Mesenchymal stem cell (in vitro differentiated cells and primary cell): ENCODE data around the gene CEACAM3.

ENCODE experiments used
- DNase-seq: peaks from one replicate; pipeline ENCODE4 v3.0.0-alpha.2; 2013
- H2AFZ ChIP-seq: one replicate; pipeline ENCODE4 v1.6.1; 2013; ENCODE audit warnings: low read depth, mild to moderate bottlenecking, control low read depth, inconsistent platforms, low read length, moderate library complexity
- H2AK5ac ChIP-seq: 2 replicates; pipeline ENCODE4 v1.6.1; 2013; ENCODE audit warnings: low read length, moderate library complexity, mild to moderate bottlenecking, inconsistent platforms; ENCODE audit not compliant: severe bottlenecking
- H2BK120ac ChIP-seq: one replicate; pipeline ENCODE4 v1.6.1; 2013; ENCODE audit warnings: low read depth, mild to moderate bottlenecking, inconsistent platforms, low read length, moderate library complexity
- H2BK12ac ChIP-seq, 2 experiments: one replicate each; pipeline ENCODE4 v1.6.1; 2013; ENCODE audit warnings: inconsistent platforms in 2 of 2, low read length in 2 of 2, mild to moderate bottlenecking in 2 of 2, moderate library complexity in 2 of 2, control low read depth in 1 of 2
- H2BK15ac ChIP-seq: one replicate; pipeline ENCODE4 v1.6.1; 2013; ENCODE audit warnings: mild to moderate bottlenecking, low read depth, inconsistent platforms; ENCODE audit not compliant: poor library complexity, severe bottlenecking
- H2BK5ac ChIP-seq: 2 replicates; pipeline ENCODE4 v1.6.1; 2013; ENCODE audit warnings: low read depth, mild to moderate bottlenecking, low read length, control low read depth, inconsistent platforms; ENCODE audit not compliant: poor library complexity, severe bottlenecking
- H3K14ac ChIP-seq, 2 experiments: one replicate each; pipeline ENCODE4 v1.6.1; 2013; ENCODE audit warnings: inconsistent platforms in 2 of 2, low read length in 2 of 2, control low read depth in 1 of 2, mild to moderate bottlenecking in 1 of 2, moderate library complexity in 1 of 2
- H3K18ac ChIP-seq, 2 experiments: one replicate each; pipeline ENCODE4 v1.6.1; 2013; ENCODE audit warnings: inconsistent platforms in 2 of 2, low read length in 2 of 2, control low read depth in 1 of 2, low read depth in 1 of 2, mild to moderate bottlenecking in 1 of 2
- H3K23ac ChIP-seq, 2 experiments: one replicate each; pipeline ENCODE4 v1.6.1; 2013; ENCODE audit warnings: inconsistent platforms in 2 of 2, low read length in 2 of 2, mild to moderate bottlenecking in 2 of 2, moderate library complexity in 2 of 2, control low read depth in 1 of 2
- H3K27ac ChIP-seq: 2 replicates; pipeline ENCODE4 v1.5.1; 2013; ENCODE audit warnings: mild to moderate bottlenecking, moderate library complexity, low read length, control low read depth, inconsistent platforms; ENCODE audit not compliant: poor library complexity, severe bottlenecking
- H3K27me3 ChIP-seq, 2 experiments: 2 replicates each; pipeline versions ENCODE4 v1.6.1 to v1.7.0; 2013; ENCODE audit warnings: low read length in 2 of 2, mild to moderate bottlenecking in 2 of 2, moderate library complexity in 2 of 2, control low read depth in 1 of 2, inconsistent platforms in 1 of 2; ENCODE audit not compliant: control insufficient read depth in 1 of 2, insufficient read depth in 1 of 2
- H3K36me3 ChIP-seq, 2 experiments: 2 replicates each; pipeline versions ENCODE4 v1.6.1 to v1.7.0; 2013; ENCODE audit warnings: low read length in 2 of 2, control low read depth in 1 of 2, inconsistent platforms in 1 of 2, low read depth in 1 of 2, mild to moderate bottlenecking in 1 of 2; ENCODE audit not compliant: insufficient read depth in 2 of 2, control insufficient read depth in 1 of 2
- H3K4ac ChIP-seq, 2 experiments: one replicate each; pipeline ENCODE4 v1.6.1; 2013; ENCODE audit warnings: inconsistent platforms in 2 of 2, low read length in 2 of 2, mild to moderate bottlenecking in 2 of 2, moderate library complexity in 2 of 2, control low read depth in 1 of 2, low read depth in 1 of 2
- H3K4me1 ChIP-seq: 2 replicates; pipeline ENCODE4 v1.6.1; 2013; ENCODE audit warnings: low read depth, low read length, control low read depth; ENCODE audit not compliant: control insufficient read depth, insufficient read depth
- H3K4me2 ChIP-seq: 2 replicates; pipeline ENCODE4 v1.6.1; 2013; ENCODE audit warnings: low read length, mild to moderate bottlenecking, inconsistent platforms; ENCODE audit not compliant: poor library complexity, severe bottlenecking
- H3K4me3 ChIP-seq, 2 experiments: 2 replicates each; pipeline versions ENCODE4 v1.5.1 to v1.7.0; 2013; ENCODE audit warnings: low read length in 2 of 2, mild to moderate bottlenecking in 2 of 2, control low read depth in 1 of 2, low read depth in 1 of 2; ENCODE audit not compliant: insufficient read depth in 1 of 2
- H3K79me1 ChIP-seq: replicated peaks from 2 replicates; pipeline ENCODE4 v1.6.1; 2013; ENCODE audit warnings: mild to moderate bottlenecking, control low read depth, low read length, inconsistent platforms; ENCODE audit not compliant: poor library complexity, severe bottlenecking
- H3K9ac ChIP-seq: 2 replicates; pipeline ENCODE4 v1.7.0; 2013; ENCODE audit warnings: mild to moderate bottlenecking, low read length, moderate library complexity
- H3K9me3 ChIP-seq: 2 replicates; pipeline ENCODE4 v1.7.0; 2013; ENCODE audit warnings: mild to moderate bottlenecking, low read length; ENCODE audit not compliant: control insufficient read depth
- H4K8ac ChIP-seq: one replicate; pipeline ENCODE4 v1.6.1; 2013; ENCODE audit warnings: inconsistent platforms, mild to moderate bottlenecking, low read length, moderate library complexity
- H4K91ac ChIP-seq: one replicate; pipeline ENCODE4 v1.6.1; 2013; ENCODE audit warnings: mild to moderate bottlenecking, low read length, inconsistent platforms
- WGBS: methylation state at CpG from one replicate; pipeline ENCODE4 v1.1.7; 2013; ENCODE audit warnings: mixed read lengths; 5-methylcytosine and 5-hydroxymethylcytosine counted together

The CEACAM3 gene

DNA sequence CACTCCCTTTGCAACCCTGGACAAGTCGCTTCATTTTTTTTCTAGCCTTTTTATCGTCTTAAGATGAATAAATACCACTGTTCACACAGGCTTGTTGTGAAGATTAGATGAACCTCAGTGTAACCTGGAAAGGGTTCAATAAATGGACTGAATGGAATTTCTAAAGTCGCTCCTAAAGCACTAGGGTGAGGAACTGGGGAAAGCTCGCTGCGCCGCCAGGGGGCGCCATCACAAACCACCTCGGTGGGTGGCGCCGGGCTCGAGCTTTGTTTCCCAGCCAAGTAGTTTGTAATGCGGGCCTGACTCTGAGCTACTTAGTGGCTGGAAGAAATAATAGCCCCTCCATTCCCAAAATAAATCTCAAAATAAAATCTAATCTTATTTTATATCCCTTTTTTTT is 43.2 kb upstream of the CEACAM3 start:
- Histone ChIP-seq H2BK5ac (no peak overlapping the region), H3K36me3 (no peaks in the 10 kb centered on the region), H3K9ac (no peak overlapping the region), H3K4me1 (no peaks in the 10 kb centered on the region), H2BK12ac (no peak overlapping the region), H3K14ac (no peak overlapping the region), H2AK5ac (no peak overlapping the region), H4K8ac (no peak overlapping the region), H3K23ac (no peak overlapping the region), H4K91ac (no peak overlapping the region), H3K4ac (no peak overlapping the region), H3K18ac (no peak overlapping the region), H3K4me2 (no peak overlapping the region), H2BK15ac (no peak overlapping the region), H3K4me3 (no peak overlapping the region), H3K9me3 (no peaks in the 10 kb centered on the region), H2AFZ (no peak overlapping the region), H3K27me3 (peaks cover 21 to 59% of the 10 kb centered on the region in 2 experiments), H3K27ac (no peak overlapping the region), H3K79me1 (no peaks in the 10 kb centered on the region), H2BK120ac (no peak overlapping the region)
- no peak for DNase-seq
- 42% methylated on average over 9 of the region's 12 CpGs for WGBS

- peak; percentile 6 for DNase-seq
- H2BK120ac ChIP-seq, result no peak overlapping the region
- H3K4me2 ChIP-seq, result no peak overlapping the region
Measured at GRCh38 chr19:41753936-41754529, 42.4 kb upstream of the CEACAM3 start.

GRCh38 chr19:41755328-41755913 is 41.0 kb upstream of the CEACAM3 start, which contains the start of gene CEACAM6:
TSS of gene CEACAM6 (plus strand) at chr19:41755530. CDS start at chr19:41755639, 109 bp downstream.
- no peak within 1 kb of the TSS for H2BK120ac ChIP-seq
- no peak within 1 kb of the TSS for H2BK5ac ChIP-seq
- no peak within 1 kb of the TSS for H3K4me3 ChIP-seq
- DNase-seq, result no peak
- no peak within 1 kb of the TSS for H2AFZ ChIP-seq
- H3K14ac ChIP-seq, result no peak within 1 kb of the TSS
- 50% methylated on average over 3 of the region's 3 CpGs for WGBS
- peaks cover 29 to 72% of the 10 kb centered on the region in 2 experiments for H3K27me3 ChIP-seq
- H3K4me2 ChIP-seq, result no peak within 1 kb of the TSS
- no peak within 1 kb of the TSS for H2BK15ac ChIP-seq
- H3K79me1 ChIP-seq, result no peaks in the 10 kb centered on the region
- no peaks in the 10 kb centered on the region for H3K9me3 ChIP-seq
- no peak within 1 kb of the TSS for H2AK5ac ChIP-seq
- no peak within 1 kb of the TSS for H2BK12ac ChIP-seq
- H3K4me1 ChIP-seq, result no peaks in the 10 kb centered on the region
- H3K23ac ChIP-seq, result no peak within 1 kb of the TSS
- H4K91ac ChIP-seq, result no peak within 1 kb of the TSS
- H3K9ac ChIP-seq, result no peak within 1 kb of the TSS
- no peaks in the 10 kb centered on the region for H3K36me3 ChIP-seq
- H3K18ac ChIP-seq, result no peak within 1 kb of the TSS
- H3K27ac ChIP-seq, result no peak within 1 kb of the TSS
- H3K4ac ChIP-seq, result no peak within 1 kb of the TSS
- H4K8ac ChIP-seq, result no peak within 1 kb of the TSS

More at GRCh38 chr19:41753936-41754529, 42.4 kb upstream of the CEACAM3 start:
- no peak overlapping the region for H4K91ac ChIP-seq
- H2BK5ac ChIP-seq, result no peak overlapping the region
- no peaks in the 10 kb centered on the region for H3K36me3 ChIP-seq
- H4K8ac ChIP-seq, result no peak overlapping the region
- no peaks in the 10 kb centered on the region for H3K4me1 ChIP-seq
- no peak overlapping the region for H3K23ac ChIP-seq
- no peak overlapping the region for H3K18ac ChIP-seq
- WGBS, result 16% methylated on average over 2 of the region's 4 CpGs
- no peak overlapping the region for H3K9ac ChIP-seq
- no peak overlapping the region for H2BK15ac ChIP-seq
- no peak overlapping the region for H3K27ac ChIP-seq
- H3K4ac ChIP-seq, result no peak overlapping the region
- H3K79me1 ChIP-seq, result no peaks in the 10 kb centered on the region
- H3K14ac ChIP-seq, result no peak overlapping the region
- no peak overlapping the region for H2AFZ ChIP-seq
- no peak overlapping the region for H2BK12ac ChIP-seq
- peaks cover 18 to 59% of the 10 kb centered on the region in 2 experiments for H3K27me3 ChIP-seq
- H3K4me3 ChIP-seq, result no peak overlapping the region
- H3K9me3 ChIP-seq, result no peaks in the 10 kb centered on the region
- H2AK5ac ChIP-seq, result no peak overlapping the region

DNA sequence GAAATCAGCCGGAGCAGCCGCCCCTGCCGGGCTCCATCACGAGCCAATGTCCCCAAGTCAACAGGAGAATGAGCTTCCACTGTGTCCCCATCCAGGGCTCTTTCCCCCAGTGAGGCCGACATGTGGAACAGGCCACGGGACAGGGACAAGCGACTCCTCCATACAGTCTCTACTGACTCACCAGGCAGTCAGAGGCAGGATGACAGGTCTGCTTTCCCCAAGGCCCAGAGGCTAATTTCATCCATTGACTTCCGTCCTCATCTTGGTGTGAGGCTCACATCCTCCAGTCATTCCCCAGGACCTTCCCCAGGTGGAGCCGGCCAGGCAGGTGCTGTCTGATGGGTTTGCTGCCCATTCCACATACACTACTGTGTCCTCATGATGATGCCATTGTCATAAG is 37.5 kb upstream of the CEACAM3 start:
- H3K9me3 ChIP-seq, result no peaks in the 10 kb centered on the region
- no peaks in the 10 kb centered on the region for H3K79me1 ChIP-seq
- no peak overlapping the region for H3K9ac ChIP-seq
- no peak overlapping the region for H2BK12ac ChIP-seq
- H4K91ac ChIP-seq, result no peak overlapping the region
- H2AK5ac ChIP-seq, result no peak overlapping the region
- no peak overlapping the region for H3K18ac ChIP-seq
- WGBS, result 69% methylated on average over 8 of the region's 9 CpGs
- DNase-seq, result no peak
- H3K4ac ChIP-seq, result no peak overlapping the region
- no peak overlapping the region for H4K8ac ChIP-seq
- no peak overlapping the region for H2BK5ac ChIP-seq
- H3K27ac ChIP-seq, result no peak overlapping the region
- no peak overlapping the region for H3K4me3 ChIP-seq
- no peak overlapping the region for H3K14ac ChIP-seq
- H3K4me2 ChIP-seq, result no peak overlapping the region
- H3K4me1 ChIP-seq, result no peaks in the 10 kb centered on the region
- no peak overlapping the region for H2BK15ac ChIP-seq
- H3K23ac ChIP-seq, result no peak overlapping the region
- H3K27me3 ChIP-seq, result peaks cover 21 to 63% of the 10 kb centered on the region in 2 experiments
- no peak overlapping the region for H2BK120ac ChIP-seq
- H2AFZ ChIP-seq, result no peak overlapping the region
- H3K36me3 ChIP-seq, result no peaks in the 10 kb centered on the region
